HepG2 (cell line): ENCODE data around the gene CEP131. TPM values are rescaled to one million over a fixed set of nuclear protein-coding genes. Genes with fewer than 3 reads are reported as not detected.

Experiments
- ARNT ChIP-seq: fragments of 450-650 bp; IDR thresholded peaks from 2 replicates; pipeline ENCODE4 v1.6.1; 2017
- BCL3 ChIP-seq: sonication (generic); formaldehyde crosslinking; IDR thresholded peaks from 2 replicates; pipeline ENCODE4 v1.5.1; 2020; ENCODE audit warnings: mild to moderate bottlenecking, missing genetic modification reagents, moderate library complexity
- BRCA1 ChIP-seq: sonication (generic); formaldehyde crosslinking; IDR thresholded peaks from 2 replicates; pipeline ENCODE4 v1.4.0; 2020; ENCODE audit warnings: missing genetic modification reagents
- HMGXB3 ChIP-seq: sonication (generic); formaldehyde crosslinking; IDR thresholded peaks from 2 replicates; pipeline ENCODE4 v1.4.0; 2020; ENCODE audit warnings: missing genetic modification reagents, borderline replicate concordance
- HOXA7 ChIP-seq: sonication (generic); formaldehyde crosslinking; IDR thresholded peaks from 2 replicates; pipeline ENCODE4 v1.8.1; 2022; ENCODE audit warnings: mild to moderate bottlenecking, missing genetic modification reagents, moderate library complexity
- JUNB ChIP-seq: sonication (generic); formaldehyde crosslinking; IDR thresholded peaks from 2 replicates; pipeline ENCODE4 v1.8.0; 2022; ENCODE audit warnings: missing genetic modification reagents, mild to moderate bottlenecking, borderline replicate concordance
- MATR3 ChIP-seq: sonication (generic); formaldehyde crosslinking; IDR thresholded peaks from 2 replicates; pipeline ENCODE4 v1.4.0; 2020; ENCODE audit warnings: missing genetic modification reagents
- NCOA1 ChIP-seq: sonication (generic); formaldehyde crosslinking; IDR thresholded peaks from 2 replicates; pipeline ENCODE4 v1.9.0; 2021; ENCODE audit warnings: missing genetic modification reagents
- NCOA5 ChIP-seq: sonication (generic); formaldehyde crosslinking; IDR thresholded peaks from 2 replicates; pipeline ENCODE4 v1.4.0; 2020; ENCODE audit warnings: missing genetic modification reagents
- NKX3-1 ChIP-seq: sonication (generic); formaldehyde crosslinking; IDR thresholded peaks from 2 replicates; pipeline ENCODE4 v1.5.0; 2020; ENCODE audit warnings: missing genetic modification reagents
- ONECUT2 ChIP-seq: sonication (generic); formaldehyde crosslinking; IDR thresholded peaks from 2 replicates; pipeline ENCODE4 v1.4.0; 2020; ENCODE audit warnings: missing genetic modification reagents
- RELA ChIP-seq: sonication (generic); formaldehyde crosslinking; IDR thresholded peaks from 2 replicates; pipeline ENCODE4 v1.4.0; 2020; ENCODE audit warnings: missing genetic modification reagents
- SATB2 ChIP-seq: sonication (generic); formaldehyde crosslinking; IDR thresholded peaks from 2 replicates; pipeline ENCODE4 v1.5.0; 2020; ENCODE audit warnings: missing genetic modification reagents
- SNAPC2 ChIP-seq: sonication (generic); formaldehyde crosslinking; IDR thresholded peaks from 2 replicates; pipeline ENCODE4 v1.8.1; 2022; ENCODE audit warnings: mild to moderate bottlenecking, missing genetic modification reagents
- THYN1 ChIP-seq: sonication (generic); formaldehyde crosslinking; IDR thresholded peaks from 2 replicates; pipeline ENCODE4 v1.8.1; 2023; ENCODE audit warnings: low read depth, mild to moderate bottlenecking, moderate library complexity, missing genetic modification reagents, borderline replicate concordance
- YEATS2 ChIP-seq: sonication (generic); formaldehyde crosslinking; IDR thresholded peaks from 2 replicates; pipeline ENCODE4 v1.4.0; 2020; ENCODE audit warnings: missing genetic modification reagents, borderline replicate concordance
- ZBTB46 ChIP-seq: sonication (generic); formaldehyde crosslinking; IDR thresholded peaks from 2 replicates; pipeline ENCODE4 v1.4.0; 2020; ENCODE audit warnings: mild to moderate bottlenecking, missing genetic modification reagents, borderline replicate concordance
- ZFP82 ChIP-seq: sonication (generic); formaldehyde crosslinking; IDR thresholded peaks from 2 replicates; pipeline ENCODE4 v1.5.1; 2020; ENCODE audit warnings: mild to moderate bottlenecking, missing genetic modification reagents, borderline replicate concordance
- ZNF143 ChIP-seq: sonication (generic); formaldehyde crosslinking; IDR thresholded peaks from 2 replicates; pipeline ENCODE4 v1.4.0; 2020; ENCODE audit warnings: missing genetic modification reagents
- ZNF20 ChIP-seq: sonication (generic); formaldehyde crosslinking; IDR thresholded peaks from 2 replicates; pipeline ENCODE4 v1.4.0; 2020; ENCODE audit warnings: mild to moderate bottlenecking, moderate library complexity, missing genetic modification reagents
- ZNF564 ChIP-seq: sonication (generic); formaldehyde crosslinking; IDR thresholded peaks from 2 replicates; pipeline ENCODE4 v1.8.1; 2023; ENCODE audit warnings: mild to moderate bottlenecking, missing genetic modification reagents
- ZNF567 ChIP-seq: sonication (generic); formaldehyde crosslinking; IDR thresholded peaks from 2 replicates; pipeline ENCODE4 v1.8.1; 2023; ENCODE audit warnings: mild to moderate bottlenecking, missing genetic modification reagents, borderline replicate concordance
- polyA plus RNA-seq, 8 experiments: library from polyadenylated mRNA; depleted of rRNA in 3 of 8; stranded (reverse) in 7 of 8; unstranded in 1 of 8; fragments of >200 nt; fragmentation: Illumina TruSeq in 4 of 8; extraction: Trizol in 4 of 8; gene quantifications; 2 replicates each; pipeline versions ENCODE4 v1.2.1 to v1.2.3, GENCODE V29; 2011 to 2016; ENCODE audit warnings: low read depth in 4 of 8, missing spikeins in 1 of 8, mixed read lengths in 1 of 8; ENCODE audit not compliant: insufficient read depth in 1 of 8
- total RNA-seq, 5 experiments: library from RNA; depleted of rRNA; stranded (reverse); fragments of >200 nt; fragmentation: Illumina TruSeq; extraction: Trizol; gene quantifications; 2 replicates each; pipeline ENCODE4 v1.2.3, GENCODE V29; 2016; ENCODE audit warnings: low read depth in 1 of 5
- TF ChIP-seq, protein P1 (sequence below): sonication (generic); formaldehyde crosslinking; IDR thresholded peaks from 2 replicates; pipeline ENCODE4 v1.4.0; 2020; ENCODE audit warnings: missing genetic modification reagents

CEP131 gene
- total and polyA plus RNA-seq, 2 of the 13 experiments (the other 11 are each of a cell fraction or from before 2014, with no cell fraction given), result 5.0 to 16.8 TPM

- peak; percentile 35; the same call in 1 of the 2 replicates for TF ChIP-seq HMGXB3
- no peak for TF ChIP-seq ONECUT2
- peak; percentile 49; the same call in 1 of the 2 replicates for TF ChIP-seq ZNF143 (CRISPR knock-in tag)
- peak; percentile 60; the same call in 1 of the 2 replicates for TF ChIP-seq ZFP82 (CRISPR knock-in tag)
- TF ChIP-seq, protein P1, sequence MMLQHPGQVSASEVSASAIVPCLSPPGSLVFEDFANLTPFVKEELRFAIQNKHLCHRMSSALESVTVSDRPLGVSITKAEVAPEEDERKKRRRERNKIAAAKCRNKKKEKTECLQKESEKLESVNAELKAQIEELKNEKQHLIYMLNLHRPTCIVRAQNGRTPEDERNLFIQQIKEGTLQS (CRISPR knock-in tag), result peak; percentile 38; the same call in 1 of the 2 replicates
- TF ChIP-seq SNAPC2 (CRISPR knock-in tag), result peak; percentile 90
- TF ChIP-seq BRCA1 (CRISPR knock-in tag), result no peak
- no peak for TF ChIP-seq ZBTB46 (CRISPR knock-in tag)
- TF ChIP-seq BCL3 (CRISPR knock-in tag), result peak; percentile 19; the same call in 1 of the 2 replicates
- no peak for TF ChIP-seq NCOA5 (CRISPR knock-in tag)
- peak; percentile 55; the same call in 1 of the 2 replicates for TF ChIP-seq NKX3-1 (CRISPR knock-in tag)
- TF ChIP-seq MATR3, result no peak
- TF ChIP-seq HOXA7 (CRISPR knock-in tag), result no peak
- TF ChIP-seq SATB2 (CRISPR knock-in tag), result 0 out of 2 replicates have a peak, but pooled peaks have one; percentile 42
- no peak for TF ChIP-seq ARNT
- TF ChIP-seq ZNF564 (CRISPR knock-in tag), result no peak
- TF ChIP-seq THYN1 (CRISPR knock-in tag), result 0 out of 2 replicates have a peak, but pooled peaks have one; percentile 21
- TF ChIP-seq JUNB (CRISPR knock-in tag), result no peak
- TF ChIP-seq ZNF567 (CRISPR knock-in tag), result no peak
- TF ChIP-seq YEATS2, result peak; percentile 44; the same call in 1 of the 2 replicates
- TF ChIP-seq ZNF20 (CRISPR knock-in tag), result 0 out of 2 replicates have a peak, but pooled peaks have one; percentile 57
- TF ChIP-seq RELA, result no peak
- TF ChIP-seq NCOA1, result no peak
Measured at GRCh38 chr17:81222906-81223761, at the start of gene CEP131 (continued).
